OCI-LY3 (cell line): ENCODE measurements around the gene FCN1.

Experiments
- H2AFZ ChIP-seq: fragments of 200-600, 300-600 bp; shearing (Covaris generic); 2 replicates; pipeline ENCODE4 v1.6.0; 2014; ENCODE audit warnings: antibody characterized with exemption, low read depth, low read length
- H3K27ac ChIP-seq: fragments of 200-600, 300-600 bp; sonication (generic); 2 replicates; pipeline ENCODE4 v1.5.1; 2014; ENCODE audit warnings: mild to moderate bottlenecking, low read length, moderate library complexity, mixed read lengths
- H3K27me3 ChIP-seq: fragments of 200-600, 300-600 bp; sonication (generic); 2 replicates; pipeline ENCODE4 v1.6.1; 2014; ENCODE audit warnings: low read depth, low read length, mixed read lengths
- H3K36me3 ChIP-seq: fragments of 200-600, 300-600 bp; sonication (generic); replicated peaks from 2 replicates; pipeline ENCODE3; 2014; ENCODE audit warnings: low read depth, low read length, mixed read lengths
- H3K4me1 ChIP-seq: fragments of 300-600, 200-600 bp; sonication (generic); 2 replicates; pipeline ENCODE4 v1.6.1; 2014; ENCODE audit warnings: low read length, mixed read lengths
- H3K4me2 ChIP-seq: fragments of 200-600, 300-600 bp; sonication (generic); 2 replicates; pipeline ENCODE4 v1.6.1; 2014; ENCODE audit warnings: low read length, mixed read lengths
- H3K4me3 ChIP-seq: fragments of 300-600, 200-600 bp; sonication (generic); 2 replicates; pipeline ENCODE4 v1.5.1; 2014; ENCODE audit warnings: antibody characterized with exemption, mild to moderate bottlenecking, low read length, moderate library complexity
- H3K79me2 ChIP-seq: fragments of 300-600, 200-600 bp; shearing (Covaris generic); 2 replicates; pipeline ENCODE4 v1.6.1; 2014; ENCODE audit warnings: mild to moderate bottlenecking, low read length, mixed read lengths
- H3K9ac ChIP-seq: fragments of 300-600, 200-600 bp; shearing (Covaris generic); 2 replicates; pipeline ENCODE4 v1.6.0; 2014; ENCODE audit warnings: mild to moderate bottlenecking, low read length, moderate library complexity
- H3K9me3 ChIP-seq: fragments of 200-600, 300-600 bp; shearing (Covaris generic); 2 replicates; pipeline ENCODE4 v1.6.1; 2014; ENCODE audit warnings: low read length, mixed read lengths; ENCODE audit not compliant: insufficient read depth
- H4K20me1 ChIP-seq: fragments of 200-600, 300-600 bp; sonication (generic); 2 replicates; pipeline ENCODE4 v1.6.1; 2016; ENCODE audit warnings: low read length, mixed read lengths; ENCODE audit not compliant: insufficient read depth
- CTCF ChIP-seq: fragments of 200-600, 300-600 bp; sonication (generic); IDR thresholded peaks from 2 replicates; pipeline ENCODE4 v1.5.1; 2014; ENCODE audit warnings: antibody characterized with exemption, low read length, low read depth
- EZH2phosphoT487 ChIP-seq: fragments of 200-600 bp; shearing (Covaris generic); IDR thresholded peaks from 2 replicates; pipeline ENCODE4 v1.6.1; 2018; ENCODE audit warnings: antibody characterized with exemption, mixed run types, low read depth

The FCN1 gene

GRCh38 chr9:134933076-134933659, 15.5 kb upstream of the FCN1 start:
- Histone ChIP-seq H3K4me1 (peaks cover 91% of the 10 kb centered on the region), H3K36me3 (peaks cover 15% of the 10 kb centered on the region)

GRCh38 chr9:134932606-134933005, 14.9 kb upstream of the FCN1 start:
- Histone ChIP-seq H3K27me3 (no peaks in the 10 kb centered on the region), H3K27ac (peak overlapping the region; percentile 98), H3K4me1 (peaks cover 91% of the 10 kb centered on the region), H3K79me2 (peaks cover 41% of the 10 kb centered on the region), H3K4me2 (peak overlapping the region; percentile 97), H3K9me3 (no peaks in the 10 kb centered on the region), H3K9ac (peak overlapping the region; percentile 99), H2AFZ (no peak overlapping the region), H3K36me3 (peaks cover 14% of the 10 kb centered on the region), H4K20me1 (no peaks in the 10 kb centered on the region), H3K4me3 (peak overlapping the region; percentile 92)
- TF ChIP-seq EZH2phosphoT487, result no peak
- no peak for TF ChIP-seq CTCF

More at GRCh38 chr9:134933076-134933659, 15.5 kb upstream of the FCN1 start:
- TF ChIP-seq CTCF (no peak), EZH2phosphoT487 (no peak)
- H3K4me2 ChIP-seq, result peak overlapping the region; percentile 97
- no peaks in the 10 kb centered on the region for H3K27me3 ChIP-seq
- no peaks in the 10 kb centered on the region for H4K20me1 ChIP-seq
- H2AFZ ChIP-seq, result no peak overlapping the region
- H3K27ac ChIP-seq, result peak overlapping the region; percentile 98
- H3K9me3 ChIP-seq, result no peaks in the 10 kb centered on the region
- H3K4me3 ChIP-seq, result peak overlapping the region; percentile 92
- H3K9ac ChIP-seq, result peak overlapping the region; percentile 99
- peaks cover 41% of the 10 kb centered on the region for H3K79me2 ChIP-seq

- Histone ChIP-seq H3K9ac (peak overlapping the region; percentile 99), H4K20me1 (no peaks in the 10 kb centered on the region), H3K27me3 (no peaks in the 10 kb centered on the region), H3K79me2 (peaks cover 41% of the 10 kb centered on the region), H3K9me3 (no peaks in the 10 kb centered on the region), H3K27ac (peak overlapping the region; percentile 98), H3K4me1 (peaks cover 90% of the 10 kb centered on the region), H3K36me3 (peaks cover 9% of the 10 kb centered on the region), H3K4me3 (peak overlapping the region; percentile 92), H3K4me2 (peak overlapping the region; percentile 97), H2AFZ (no peak overlapping the region)
- TF ChIP-seq CTCF (no peak), EZH2phosphoT487 (no peak)
Observed at GRCh38 chr9:134932171-134932570, 14.5 kb upstream of the FCN1 start.

- H3K27me3 ChIP-seq, result no peaks in the 10 kb centered on the region
Observed at GRCh38 chr9:134930398-134930797, 12.7 kb upstream of the FCN1 start.

More at GRCh38 chr9:134930398-134930797, 12.7 kb upstream of the FCN1 start:
- Histone ChIP-seq H3K9ac (peak overlapping the region; percentile 82), H3K9me3 (no peaks in the 10 kb centered on the region), H3K4me2 (peak overlapping the region; percentile 82), H3K27ac (peak overlapping the region; percentile 98), H3K4me1 (peaks cover 80% of the 10 kb centered on the region), H3K4me3 (peak overlapping the region; percentile 60), H4K20me1 (no peaks in the 10 kb centered on the region), H3K36me3 (peaks cover 5% of the 10 kb centered on the region), H3K79me2 (peaks cover 37% of the 10 kb centered on the region), H2AFZ (no peak overlapping the region)
- no peak for TF ChIP-seq EZH2phosphoT487
- no peak for TF ChIP-seq CTCF
